Panc1 (cell line): ENCODE measurements around the gene HSPA1L. TPM values are rescaled to one million over a fixed set of nuclear protein-coding genes. Genes with fewer than 3 reads are reported as not detected.
"Not testable (repeated sequence)": the region's sequence is repeated elsewhere in the genome, so short reads cannot be mapped to it uniquely, and the experiment has no call there.

Source experiments
- ATAC-seq: fragments of 200-7000 bp; cut with Tn5 transposase; 2 replicates; pipeline ENCODE4 v1.9.1; 2020; ENCODE audit warnings: mild to moderate bottlenecking, moderate library complexity
- BruUV-seq: library from RNA; stranded (reverse); fragments of 400-500 nt; replicated peaks from 2 replicates; lab custom pipeline; 2021; lab: Mats Ljungman, UMichigan
- CTCF ChIA-PET: fragments of 300-600 bp; sonication (Branson Sonifier 250); formaldehyde crosslinking; loops from one replicate; lab custom pipeline; 2022; ENCODE audit warnings: antibody characterized with exemption; lab: Charles Lee
- POLR2A ChIA-PET: fragments of 300-600 bp; sonication (Branson Sonifier 250); formaldehyde crosslinking; loops from one replicate; lab custom pipeline; 2022; ENCODE audit warnings: antibody characterized with exemption; lab: Charles Lee
- DNase-seq: peaks from one replicate; pipeline ENCODE4 v3.0.0-alpha.2; 2010; ENCODE audit warnings: low read depth, low spot score
- H3K27ac ChIP-seq: 2 replicates; pipeline ENCODE4 v1.5.1; 2011; ENCODE audit warnings: mild to moderate bottlenecking, low read length, inconsistent platforms
- H3K27me3 ChIP-seq: fragments of 200-500 bp; sonication (Bioruptor generic); 2 replicates; pipeline ENCODE4 v1.6.0; 2014; ENCODE audit warnings: low read length, inconsistent platforms; ENCODE audit not compliant: control insufficient read depth, insufficient read depth
- H3K36me3 ChIP-seq: fragments of 200-500 bp; sonication (Bioruptor generic); 2 replicates; pipeline ENCODE4 v1.5.1; 2014; ENCODE audit warnings: inconsistent platforms, mild to moderate bottlenecking, low read length, moderate library complexity; ENCODE audit not compliant: control insufficient read depth, insufficient read depth
- H3K4me1 ChIP-seq: 2 replicates; pipeline ENCODE4 v1.5.1; 2011; ENCODE audit warnings: inconsistent platforms, mild to moderate bottlenecking, low read length, moderate library complexity; ENCODE audit not compliant: control insufficient read depth, insufficient read depth
- H3K4me3 ChIP-seq, 2 experiments: 2 replicates each; pipeline ENCODE4 v1.5.1; 2011 to 2012; ENCODE audit warnings: low read depth in 2 of 2, low read length in 2 of 2, mild to moderate bottlenecking in 2 of 2, inconsistent platforms in 1 of 2, moderate library complexity in 1 of 2
- H3K9me3 ChIP-seq: fragments of 200-500 bp; sonication (Bioruptor generic); 2 replicates; pipeline ENCODE4 v1.5.1; 2014; ENCODE audit warnings: low read depth, mild to moderate bottlenecking, inconsistent platforms, low read length, moderate library complexity; ENCODE audit not compliant: control insufficient read depth, insufficient read depth
- CTCF ChIP-seq: fragments of 450-650 bp; IDR thresholded peaks from 2 replicates; pipeline ENCODE4 v1.5.1; 2017; ENCODE audit warnings: mild to moderate bottlenecking
- POLR2AphosphoS5 ChIP-seq: IDR thresholded peaks from 2 replicates; pipeline ENCODE4 v1.6.1; 2012; ENCODE audit warnings: mild to moderate bottlenecking, low read depth, low read length, moderate library complexity
- SIN3A ChIP-seq: IDR thresholded peaks from 2 replicates; pipeline ENCODE4 v1.6.1; 2012; ENCODE audit warnings: low read depth, mild to moderate bottlenecking, low read length, moderate library complexity, borderline replicate concordance; ENCODE audit not compliant: insufficient read depth
- TCF7L2 ChIP-seq: IDR thresholded peaks from 2 replicates; pipeline ENCODE4 v1.6.1; 2011; ENCODE audit warnings: mild to moderate bottlenecking, low read depth, low read length, inconsistent platforms
- in situ Hi-C: cut with HindIII; loops from 2 replicates; pipeline ENCODE4 v1.10.0; 2016; ENCODE audit warnings: low sequenced_read_pairs, low pct_unique_long_range_greater_than_20kb
- intact Hi-C: fragments of 100-400 bp; cut with micrococcal nuclease; formaldehyde crosslinking; loops from one replicate; pipeline ENCODE4 v1.10.0; 2022; ENCODE audit not compliant: unreplicated experiment
- total RNA-seq: library from RNA; stranded (reverse); gene quantifications from one replicate; pipeline ENCODE4 v1.2.1, GENCODE V29; 2021; ENCODE audit not compliant: unreplicated experiment
- TF ChIP-seq, protein P1 (sequence below), 2 experiments: IDR thresholded peaks; 2 replicates each; pipeline ENCODE4 v1.6.1; 2011 to 2012; ENCODE audit warnings: low read depth in 2 of 2, control low read depth in 1 of 2, low read length in 1 of 2, mild to moderate bottlenecking in 1 of 2, moderate library complexity in 1 of 2; ENCODE audit not compliant: insufficient read depth in 1 of 2

Gene HSPA1L
- total RNA-seq, 1 experiment from 2014 or later = 2.8 TPM

- POLR2A ChIA-PET = no interaction called here
- CTCF ChIA-PET = no interaction called here
- no peak for DNase-seq
These were observed 44.8 kb upstream of the HSPA1L start for GRCh38 chr6:31859923-31860322.

GRCh38 chr6:31858707-31859106, 43.6 kb upstream of the HSPA1L start:
- no peaks in the 10 kb centered on the region for H3K9me3 ChIP-seq
- H3K36me3 ChIP-seq = no peaks in the 10 kb centered on the region; the same call in 1 of the 2 replicates
- no peak for ATAC-seq
- no TSS peak for BruUV-seq
- DNase-seq = no peak
- H3K4me1 ChIP-seq = peaks cover 4% of the 10 kb centered on the region; the same call in 1 of the 2 replicates
- H3K27ac ChIP-seq = no peak overlapping the region
- no peaks in the 10 kb centered on the region for H3K27me3 ChIP-seq
- in situ Hi-C loops (no loop called here), intact Hi-C loops (no loop called here)
- ChIA-PET CTCF (interaction anchor here (0.6 kb wide), 1 partner anchor 60 kb away, joined by 10 read pairs; no protein-coding TSS in a partner anchor), POLR2A (no interaction called here)
- H3K4me3 ChIP-seq = no peak overlapping the region
- TF ChIP-seq POLR2AphosphoS5 (no peak), SIN3A (no peak), CTCF (no peak), TCF7L2 (no peak)
- TF ChIP-seq, protein P1, sequence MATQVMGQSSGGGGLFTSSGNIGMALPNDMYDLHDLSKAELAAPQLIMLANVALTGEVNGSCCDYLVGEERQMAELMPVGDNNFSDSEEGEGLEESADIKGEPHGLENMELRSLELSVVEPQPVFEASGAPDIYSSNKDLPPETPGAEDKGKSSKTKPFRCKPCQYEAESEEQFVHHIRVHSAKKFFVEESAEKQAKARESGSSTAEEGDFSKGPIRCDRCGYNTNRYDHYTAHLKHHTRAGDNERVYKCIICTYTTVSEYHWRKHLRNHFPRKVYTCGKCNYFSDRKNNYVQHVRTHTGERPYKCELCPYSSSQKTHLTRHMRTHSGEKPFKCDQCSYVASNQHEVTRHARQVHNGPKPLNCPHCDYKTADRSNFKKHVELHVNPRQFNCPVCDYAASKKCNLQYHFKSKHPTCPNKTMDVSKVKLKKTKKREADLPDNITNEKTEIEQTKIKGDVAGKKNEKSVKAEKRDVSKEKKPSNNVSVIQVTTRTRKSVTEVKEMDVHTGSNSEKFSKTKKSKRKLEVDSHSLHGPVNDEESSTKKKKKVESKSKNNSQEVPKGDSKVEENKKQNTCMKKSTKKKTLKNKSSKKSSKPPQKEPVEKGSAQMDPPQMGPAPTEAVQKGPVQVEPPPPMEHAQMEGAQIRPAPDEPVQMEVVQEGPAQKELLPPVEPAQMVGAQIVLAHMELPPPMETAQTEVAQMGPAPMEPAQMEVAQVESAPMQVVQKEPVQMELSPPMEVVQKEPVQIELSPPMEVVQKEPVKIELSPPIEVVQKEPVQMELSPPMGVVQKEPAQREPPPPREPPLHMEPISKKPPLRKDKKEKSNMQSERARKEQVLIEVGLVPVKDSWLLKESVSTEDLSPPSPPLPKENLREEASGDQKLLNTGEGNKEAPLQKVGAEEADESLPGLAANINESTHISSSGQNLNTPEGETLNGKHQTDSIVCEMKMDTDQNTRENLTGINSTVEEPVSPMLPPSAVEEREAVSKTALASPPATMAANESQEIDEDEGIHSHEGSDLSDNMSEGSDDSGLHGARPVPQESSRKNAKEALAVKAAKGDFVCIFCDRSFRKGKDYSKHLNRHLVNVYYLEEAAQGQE (IDR thresholded peaks at IDR 0.05; ENCODE audit: insufficient read depth in 1 of 2, low read depth in 2 of 2, low read length in 1 of 2) = no peak

More at GRCh38 chr6:31859923-31860322, 44.8 kb upstream of the HSPA1L start:
- no TSS peak for BruUV-seq
- H3K36me3 ChIP-seq = no peaks in the 10 kb centered on the region; the same call in 1 of the 2 replicates
- no peak overlapping the region for H3K4me3 ChIP-seq
- no peaks in the 10 kb centered on the region for H3K27me3 ChIP-seq
- peaks cover 13% of the 10 kb centered on the region for H3K4me1 ChIP-seq
- H3K9me3 ChIP-seq = no peaks in the 10 kb centered on the region
- TF ChIP-seq TCF7L2 (no peak), POLR2AphosphoS5 (no peak), SIN3A (no peak), CTCF (no peak)
- TF ChIP-seq, protein P1 (IDR thresholded peaks at IDR 0.05; ENCODE audit: insufficient read depth in 1 of 2, low read depth in 2 of 2, low read length in 1 of 2) = no peak
- intact Hi-C loops (no loop called here), in situ Hi-C loops (no loop called here)
- no peak overlapping the region for H3K27ac ChIP-seq
- ATAC-seq = no peak

GRCh38 chr6:31857774-31858173, 42.7 kb upstream of the HSPA1L start:
- intact Hi-C loops, H3K4me3 ChIP-seq, H3K9me3 ChIP-seq, BruUV-seq, DNase-seq, H3K27me3 ChIP-seq, in situ Hi-C loops, H3K27ac ChIP-seq, ATAC-seq, H3K4me1 ChIP-seq, H3K36me3 ChIP-seq, CTCF ChIA-PET: not testable (repeated sequence)
- POLR2A ChIA-PET = interaction anchor here (0.5 kb wide), 1 partner anchor 12 kb away, joined by 10 read pairs; no protein-coding TSS in a partner anchor
